Measurements from ENCODE around the gene ATF6.
"Not testable (repeated sequence)": the region's sequence is repeated elsewhere in the genome, so short reads cannot be mapped to it uniquely, and the experiment has no call there.

ATF6 gene

GRCh38 chr1:161778522-161778921, 12.4 kb downstream of the ATF6 start:
- DNase-seq (ENCODE audit: low read depth in 1 of 2, low spot score in 1 of 2): no peak

GRCh38 chr1:161779393-161779792, 13.3 kb downstream of the ATF6 start:
- DNase-seq (ENCODE audit: low read depth in 1 of 2, low spot score in 1 of 2): no peak

- DNase-seq (ENCODE audit: low read depth in 1 of 2, low spot score in 1 of 2): no peak
Measured at GRCh38 chr1:161781995-161782394, 15.9 kb downstream of the ATF6 start.

DNA sequence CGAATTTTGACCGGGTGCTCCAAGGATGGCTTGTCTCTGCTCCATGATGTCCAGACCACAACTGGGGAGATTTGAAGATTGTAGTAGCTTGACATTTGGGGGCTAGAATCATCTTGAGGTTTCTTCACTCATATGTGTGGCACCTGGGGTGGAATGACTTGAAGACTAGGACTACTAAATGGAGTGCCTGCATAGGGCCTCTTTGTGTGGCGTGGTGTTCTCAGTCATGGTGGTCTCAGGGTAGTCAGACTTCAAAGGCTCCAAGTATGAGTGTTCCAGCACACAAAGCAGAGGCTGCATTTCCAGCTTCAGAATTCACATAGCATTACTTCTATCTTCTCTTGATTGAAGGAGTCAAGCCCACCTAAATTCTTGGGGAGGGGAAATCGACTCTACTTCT, 16.8 kb downstream of the ATF6 start:
- DNase-seq (ENCODE audit: low read depth in 1 of 2, low spot score in 1 of 2): no peak

- DNase-seq (ENCODE audit: low read depth in 1 of 2, low spot score in 1 of 2): no peak
Measured at GRCh38 chr1:161784968-161785367, 18.8 kb downstream of the ATF6 start.

GRCh38 chr1:161787355-161787754, 21.2 kb downstream of the ATF6 start:
- DNase-seq (ENCODE audit: low read depth in 1 of 2, low spot score in 1 of 2): no peak

DNA sequence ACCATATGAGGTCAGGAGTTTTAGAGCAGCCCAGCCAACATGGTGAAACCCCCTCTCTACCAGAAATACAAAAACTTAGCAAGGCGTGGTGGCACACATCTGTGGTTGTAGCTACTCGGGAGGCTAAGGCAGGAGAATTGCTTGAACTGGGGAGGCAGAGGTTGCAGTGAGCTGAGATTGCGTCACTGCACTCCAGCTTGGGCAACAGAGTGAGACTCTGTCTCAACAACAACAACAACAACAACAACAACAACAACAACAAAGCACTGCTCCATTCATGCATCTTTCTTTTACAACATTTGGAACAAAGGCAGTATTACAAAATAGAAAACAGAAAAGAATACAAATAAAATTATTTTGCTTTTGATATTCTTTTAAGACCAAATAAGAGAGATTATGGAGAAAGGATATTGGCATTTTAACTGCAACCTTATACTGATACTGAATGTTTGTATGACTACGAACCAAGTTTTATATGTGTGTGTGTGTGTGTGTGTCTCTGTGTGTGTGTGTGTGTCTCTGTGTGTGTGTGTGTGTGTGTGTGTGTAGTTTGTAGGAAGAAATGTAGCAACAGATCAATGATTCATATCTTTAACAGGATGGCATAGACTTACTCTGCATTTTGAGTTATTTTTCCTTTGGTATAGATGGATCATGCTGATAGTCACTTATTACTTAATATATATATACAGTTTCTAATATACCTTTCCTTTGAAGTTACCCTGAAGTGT, 24.6 kb downstream of the ATF6 start:
- DNase-seq (ENCODE audit: low read depth in 1 of 2, low spot score in 1 of 2): no peak

DNA sequence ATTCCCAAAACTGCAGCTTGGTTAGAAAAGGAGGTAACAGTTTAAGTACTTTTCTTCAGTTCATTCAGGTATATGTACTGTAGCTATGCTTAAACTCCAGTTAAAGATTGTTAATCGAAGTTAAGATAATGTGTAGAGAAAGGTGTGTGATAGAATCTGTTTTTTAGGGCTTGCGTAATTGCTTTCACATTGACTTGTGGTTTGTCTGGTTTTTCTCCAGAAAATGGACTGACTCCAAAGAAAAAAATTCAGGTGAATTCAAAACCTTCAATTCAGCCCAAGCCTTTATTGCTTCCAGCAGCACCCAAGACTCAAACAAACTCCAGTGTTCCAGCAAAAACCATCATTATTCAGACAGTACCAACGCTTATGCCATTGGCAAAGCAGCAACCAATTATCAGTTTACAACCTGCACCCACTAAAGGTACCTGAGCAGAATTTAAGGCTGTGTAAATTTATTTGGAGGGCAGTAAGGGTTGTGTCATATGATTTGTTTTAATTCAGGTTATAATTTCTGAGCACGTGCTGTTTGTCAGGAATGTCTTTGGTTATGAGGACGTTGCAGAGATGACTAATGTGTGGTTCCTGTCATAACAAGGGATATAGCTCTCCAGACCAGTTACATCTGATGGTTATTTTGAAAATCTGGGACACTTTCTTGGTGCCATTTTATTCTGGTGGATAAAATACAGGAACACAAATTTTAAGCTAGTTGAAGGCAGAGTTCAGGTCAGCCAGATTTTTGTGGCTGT, 26.0 kb downstream of the ATF6 start:
- no peak for DNase-seq (ENCODE audit: low read depth in 1 of 2, low spot score in 1 of 2)

DNA sequence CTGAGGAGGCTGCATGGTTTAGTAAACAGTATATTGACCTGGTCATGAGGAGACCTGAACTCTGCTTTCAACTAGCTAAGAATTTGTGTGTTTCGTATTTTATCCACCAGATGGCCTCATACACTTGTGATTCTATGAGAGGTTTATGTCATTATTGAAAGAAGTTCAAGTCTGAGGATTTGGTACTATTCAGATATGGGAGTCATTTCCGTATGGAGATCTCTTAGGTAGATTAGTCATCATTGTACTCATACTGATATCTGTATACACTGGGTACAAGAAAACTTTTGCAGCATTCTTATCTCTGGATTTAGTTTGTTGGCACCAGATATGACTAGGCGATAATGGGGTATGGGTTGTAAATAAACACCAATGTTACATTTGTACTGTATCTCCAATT, 26.6 kb downstream of the ATF6 start:
- DNase-seq (ENCODE audit: low read depth in 1 of 2, low spot score in 1 of 2): peak in 1 of 2 donors; percentile 16

DNA sequence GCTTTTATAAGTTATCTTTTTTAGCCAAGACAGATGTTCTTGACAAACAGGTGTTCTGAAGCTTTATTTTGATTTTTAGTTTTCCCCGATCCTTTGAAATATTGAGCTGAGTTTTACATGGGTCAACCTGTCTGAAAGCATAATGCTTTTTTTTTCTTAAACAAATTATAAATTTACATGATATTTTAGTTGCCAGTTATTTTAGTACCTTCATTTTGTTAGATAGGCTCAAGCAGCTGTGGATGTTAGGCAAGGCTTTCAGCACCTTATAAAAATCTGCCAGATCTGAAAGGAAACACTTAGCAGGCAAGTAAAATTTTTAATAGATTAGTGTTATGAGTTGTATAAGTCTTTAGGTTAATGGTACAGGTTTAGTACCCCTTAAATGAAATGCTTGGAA, 33.7 kb downstream of the ATF6 start:
- no peak for DNase-seq (ENCODE audit: low read depth in 1 of 2, low spot score in 1 of 2)

DNA sequence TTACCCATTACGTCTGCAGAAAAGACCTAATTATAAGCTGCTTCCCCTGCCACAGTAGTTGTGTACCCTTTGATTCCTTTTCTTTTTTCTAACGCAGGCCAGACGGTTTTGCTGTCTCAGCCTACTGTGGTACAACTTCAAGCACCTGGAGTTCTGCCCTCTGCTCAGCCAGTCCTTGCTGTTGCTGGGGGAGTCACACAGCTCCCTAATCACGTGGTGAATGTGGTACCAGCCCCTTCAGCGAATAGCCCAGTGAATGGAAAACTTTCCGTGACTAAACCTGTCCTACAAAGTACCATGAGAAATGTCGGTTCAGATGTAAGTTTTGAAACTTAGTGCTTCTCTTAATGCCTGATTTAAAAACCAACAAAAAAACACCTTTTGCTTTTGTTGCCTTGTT, 35.8 kb downstream of the ATF6 start:
- DNase-seq (ENCODE audit: low read depth in 1 of 2, low spot score in 1 of 2): no peak

DNA sequence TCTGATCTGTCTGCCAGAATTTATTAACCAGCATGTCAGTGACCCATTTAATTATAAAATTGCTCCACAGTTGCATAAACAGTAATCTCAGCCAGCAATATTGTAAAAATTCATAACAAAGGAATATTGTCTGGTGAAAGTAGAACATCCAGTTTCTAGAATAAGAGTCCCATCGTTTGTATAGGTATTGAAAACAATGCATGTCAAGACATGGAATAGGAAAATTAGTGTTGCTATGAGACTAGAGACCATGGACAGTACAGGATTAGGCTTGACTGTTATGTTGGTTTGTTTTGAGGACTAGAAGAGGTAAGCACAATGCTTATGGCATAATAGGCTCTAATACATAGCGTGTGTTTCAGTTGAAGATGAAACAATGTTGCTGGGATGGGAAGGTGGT, 37.1 kb downstream of the ATF6 start:
- DNase-seq (ENCODE audit: low read depth in 1 of 2, low spot score in 1 of 2): no peak

DNA sequence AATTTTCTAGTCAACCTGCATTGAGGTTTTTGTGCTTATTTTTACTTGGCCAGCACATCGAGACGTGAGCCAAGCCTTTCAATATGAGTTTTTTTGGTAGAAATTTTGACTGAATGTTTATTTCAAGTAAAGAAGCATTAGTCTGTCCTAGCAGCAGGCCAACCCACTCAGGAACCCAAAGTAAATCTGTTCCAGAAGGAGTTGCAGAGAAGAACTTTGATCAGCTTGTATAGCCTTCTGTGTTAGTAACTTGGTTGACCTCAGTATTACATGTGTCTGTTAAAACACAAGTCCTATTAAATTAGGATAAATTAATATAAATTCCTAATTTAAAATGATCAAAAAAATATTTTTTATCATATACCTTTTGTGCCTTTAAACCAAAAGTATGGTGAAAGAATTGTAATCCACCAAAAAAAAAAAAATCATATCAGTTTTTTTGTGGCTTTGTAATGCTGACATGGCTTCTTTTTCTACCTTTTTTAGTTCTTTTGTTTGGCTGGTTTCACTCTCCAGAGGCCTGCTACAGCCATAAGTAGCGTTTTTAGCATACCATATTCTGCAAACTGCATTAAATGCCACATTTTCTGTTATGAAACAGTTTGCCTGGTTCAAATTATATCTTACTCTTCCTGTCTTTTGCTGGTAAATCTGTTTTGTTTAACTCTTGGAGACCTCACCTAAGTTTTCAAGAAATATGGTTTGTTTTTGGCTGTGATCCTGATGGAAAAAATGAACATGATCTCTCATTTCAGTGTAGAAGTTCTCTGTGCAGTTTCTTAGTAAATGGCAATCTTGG, 39.5 kb downstream of the ATF6 start:
- no peak for DNase-seq (ENCODE audit: low read depth in 1 of 2, low spot score in 1 of 2)

- not testable (repeated sequence) for DNase-seq (ENCODE audit: low read depth in 1 of 2, low spot score in 1 of 2)
Measured at GRCh38 chr1:161809202-161809601, 43.1 kb downstream of the ATF6 start.

DNA sequence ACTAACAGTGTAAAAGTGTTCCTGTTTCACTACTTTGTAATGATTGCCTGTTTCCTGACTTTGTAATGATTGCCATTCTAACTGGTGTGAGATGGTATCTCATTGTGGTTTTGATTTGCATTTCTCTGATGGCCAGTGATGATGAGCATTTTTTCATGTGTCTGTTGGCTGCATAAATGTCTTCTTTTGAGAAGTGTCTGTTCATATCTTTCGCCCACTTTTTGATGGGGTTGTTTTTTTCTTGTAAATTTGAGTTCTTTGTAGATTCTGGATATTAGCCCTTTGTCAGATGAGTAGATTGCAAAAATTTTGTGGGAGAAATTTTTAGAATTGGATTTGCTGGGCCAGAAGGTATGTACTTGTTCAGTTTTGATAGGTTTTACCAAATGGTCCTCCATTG, 43.5 kb downstream of the ATF6 start:
- not testable (repeated sequence) for DNase-seq (ENCODE audit: low read depth in 1 of 2, low spot score in 1 of 2)

DNA sequence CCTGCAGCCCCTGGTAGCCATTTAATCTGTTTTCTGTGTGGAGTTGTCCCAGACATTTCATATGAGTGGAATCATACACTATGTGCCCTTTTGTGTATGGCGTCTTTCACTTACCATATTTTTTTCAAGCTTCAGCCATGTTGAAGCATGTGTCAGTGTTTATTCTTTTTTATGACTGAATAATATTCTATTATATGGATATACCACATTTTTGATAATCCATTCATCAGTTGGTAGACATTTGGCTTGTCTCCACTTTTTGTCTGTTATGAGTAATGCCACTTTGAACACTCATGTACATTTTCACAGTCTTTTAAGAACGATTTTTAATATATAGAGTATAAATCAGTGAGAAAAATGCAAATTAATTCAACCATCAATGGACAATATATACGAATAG, 44.7 kb downstream of the ATF6 start:
- DNase-seq (ENCODE audit: low read depth in 1 of 2, low spot score in 1 of 2): no peak

DNA sequence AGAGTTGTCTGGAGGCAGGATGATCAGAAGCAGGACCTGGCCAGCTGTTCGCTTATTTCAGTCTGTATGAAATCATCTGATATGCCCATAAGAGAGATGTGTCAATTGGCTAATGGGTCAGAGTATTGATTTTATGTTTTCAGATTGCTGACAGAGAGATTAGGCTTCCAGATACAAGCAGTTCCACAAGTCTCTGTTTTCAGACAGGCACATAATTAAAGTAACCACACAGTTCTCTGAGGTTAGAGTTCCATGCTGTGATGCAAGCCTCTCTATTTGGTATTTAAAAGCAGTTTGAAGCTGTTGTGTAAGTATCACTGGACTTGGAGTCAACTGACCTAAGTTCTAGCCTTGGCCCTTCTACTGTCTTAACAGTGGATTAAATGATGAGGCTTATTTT, 50.1 kb downstream of the ATF6 start:
- no peak for DNase-seq (ENCODE audit: low read depth in 1 of 2, low spot score in 1 of 2)

- no peak for DNase-seq (ENCODE audit: low read depth in 1 of 2, low spot score in 1 of 2)
Measured at GRCh38 chr1:161817176-161817730, 51.1 kb downstream of the ATF6 start.

- DNase-seq (ENCODE audit: low read depth in 1 of 2, low spot score in 1 of 2): no peak
Measured at GRCh38 chr1:161820914-161821313, 54.8 kb downstream of the ATF6 start.

GRCh38 chr1:161824618-161825017, 58.5 kb downstream of the ATF6 start:
- DNase-seq (ENCODE audit: low read depth in 1 of 2, low spot score in 1 of 2): no peak

GRCh38 chr1:161825831-161826230, 59.7 kb downstream of the ATF6 start:
- DNase-seq (ENCODE audit: low read depth in 1 of 2, low spot score in 1 of 2): no peak

DNA sequence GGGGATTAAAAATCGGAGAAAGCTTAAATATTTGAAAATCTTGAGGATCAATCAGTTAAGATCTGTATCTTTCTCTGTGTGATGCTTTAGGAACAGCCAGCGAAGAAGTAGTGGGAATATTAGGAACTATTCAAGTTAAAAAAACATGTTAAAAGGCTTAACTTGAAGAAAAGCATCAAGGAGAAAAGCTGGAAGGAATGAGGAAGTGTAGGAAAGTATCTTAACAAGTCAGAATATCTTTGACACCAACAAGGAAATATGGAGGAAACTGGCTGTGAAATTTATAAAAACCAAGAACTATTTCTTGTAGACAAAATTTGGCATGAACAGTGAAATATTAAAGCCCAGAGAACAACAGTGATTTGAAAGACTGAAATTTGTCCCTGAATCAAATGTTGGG, 60.4 kb downstream of the ATF6 start:
- no peak for DNase-seq (ENCODE audit: low read depth in 1 of 2, low spot score in 1 of 2)
